Neuronal stem cell (in vitro differentiated cells): ENCODE results near the gene AANAT.

Experiments used
- DNase-seq: peaks from one replicate; pipeline ENCODE4 v3.0.0-alpha.2; 2013; ENCODE audit warnings: low spot score
- H2AFZ ChIP-seq: one replicate; pipeline ENCODE4 v1.6.1; 2013; ENCODE audit warnings: mild to moderate bottlenecking, low read length, inconsistent platforms
- H2AK5ac ChIP-seq: 2 replicates; pipeline ENCODE4 v1.6.1; 2013; ENCODE audit warnings: low read depth, mild to moderate bottlenecking, inconsistent platforms, low read length, moderate library complexity, mixed read lengths
- H2BK120ac ChIP-seq: 2 replicates; pipeline ENCODE4 v1.6.1; 2013; ENCODE audit warnings: low read depth, mild to moderate bottlenecking, inconsistent platforms, low read length, moderate library complexity, mixed read lengths
- H2BK12ac ChIP-seq: one replicate; pipeline ENCODE4 v1.6.1; 2013; ENCODE audit warnings: low read length, inconsistent platforms
- H2BK15ac ChIP-seq: 2 replicates; pipeline ENCODE4 v1.6.1; 2013; ENCODE audit warnings: mild to moderate bottlenecking, low read length, inconsistent platforms, mixed read lengths
- H2BK5ac ChIP-seq: one replicate; pipeline ENCODE4 v1.6.1; 2013; ENCODE audit warnings: inconsistent platforms, mild to moderate bottlenecking, low read length, moderate library complexity
- H3K14ac ChIP-seq: one replicate; pipeline ENCODE4 v1.6.1; 2013; ENCODE audit warnings: low read length, inconsistent platforms
- H3K18ac ChIP-seq: 2 replicates; pipeline ENCODE4 v1.6.1; 2013; ENCODE audit warnings: low read length, inconsistent platforms
- H3K23ac ChIP-seq: 2 replicates; pipeline ENCODE4 v1.6.1; 2013; ENCODE audit warnings: low read depth, mild to moderate bottlenecking, mixed read lengths, low read length, inconsistent platforms; ENCODE audit not compliant: poor library complexity
- H3K27ac ChIP-seq: replicated peaks from 3 replicates; pipeline ENCODE4 v1.5.1; 2013; ENCODE audit warnings: low read length, inconsistent platforms
- H3K27me3 ChIP-seq, 3 experiments: 2 replicates each; pipeline ENCODE4 v1.6.1; 2013; ENCODE audit warnings: low read length in 3 of 3, mild to moderate bottlenecking in 2 of 3, inconsistent platforms in 1 of 3, low read depth in 1 of 3, mixed read lengths in 1 of 3, moderate library complexity in 1 of 3; ENCODE audit not compliant: control insufficient read depth in 3 of 3, insufficient read depth in 3 of 3
- H3K36me3 ChIP-seq, 2 donors: replicated peaks in 1 of 2; 2 replicates each; pipeline ENCODE4 v1.6.1; 2013; ENCODE audit warnings: low read length in 2 of 2; ENCODE audit not compliant: control insufficient read depth in 2 of 2, insufficient read depth in 2 of 2
- H3K4ac ChIP-seq: 2 replicates; pipeline ENCODE4 v1.6.1; 2013; ENCODE audit warnings: inconsistent platforms, mild to moderate bottlenecking, low read length, moderate library complexity
- H3K4me1 ChIP-seq, 2 donors: 1 replicate in 1 of 2; 2 replicates in 1 of 2; pipeline ENCODE4 v1.6.1; 2013; ENCODE audit warnings: low read length in 2 of 2, low read depth in 1 of 2; ENCODE audit not compliant: control insufficient read depth in 2 of 2, insufficient read depth in 1 of 2
- H3K4me2 ChIP-seq: one replicate; pipeline ENCODE4 v1.6.1; 2013; ENCODE audit warnings: mild to moderate bottlenecking, low read length, inconsistent platforms; ENCODE audit not compliant: insufficient read depth, poor library complexity, severe bottlenecking
- H3K4me3 ChIP-seq, 2 donors: 2 replicates each; pipeline ENCODE4 v1.5.1; 2013; ENCODE audit warnings: low read length in 2 of 2, mild to moderate bottlenecking in 2 of 2, inconsistent platforms in 1 of 2, moderate library complexity in 1 of 2
- H3K79me1 ChIP-seq: one replicate; pipeline ENCODE4 v1.6.1; 2013; ENCODE audit warnings: low read depth, mild to moderate bottlenecking, inconsistent platforms, low read length, moderate library complexity
- H3K9ac ChIP-seq: one replicate; pipeline ENCODE4 v1.6.1; 2013; ENCODE audit warnings: mild to moderate bottlenecking, low read depth, low read length, inconsistent platforms; ENCODE audit not compliant: poor library complexity
- H3K9me3 ChIP-seq, 2 donors: replicated peaks in 1 of 2; 2 replicates each; pipeline versions ENCODE3 to v1.6.1; 2013; ENCODE audit warnings: low read length in 2 of 2, mild to moderate bottlenecking in 2 of 2, inconsistent platforms in 1 of 2, low read depth in 1 of 2, mixed read lengths in 1 of 2, moderate library complexity in 1 of 2; ENCODE audit not compliant: control insufficient read depth in 2 of 2, insufficient read depth in 1 of 2
- H4K8ac ChIP-seq: one replicate; pipeline ENCODE4 v1.6.1; 2013; ENCODE audit warnings: low read depth, mild to moderate bottlenecking, inconsistent platforms, low read length, moderate library complexity
- H4K91ac ChIP-seq: one replicate; pipeline ENCODE4 v1.6.1; 2013; ENCODE audit warnings: low read length, low read depth, mild to moderate bottlenecking, inconsistent platforms; ENCODE audit not compliant: poor library complexity
- WGBS, 2 donors: extraction: QIAGEN DNeasy Blood & Tissue Kit; methylation state at CpG; one replicate each; pipeline ENCODE4 v1.1.7; 2013; ENCODE audit warnings: missing lambda C conversion rate in 2 of 2, mixed read lengths in 1 of 2; ENCODE audit not compliant: insufficient read length in 2 of 2, insufficient replicate concordance in 1 of 2; ENCODE audit errors: extremely low coverage in 2 of 2; 5-methylcytosine and 5-hydroxymethylcytosine counted together

Gene AANAT

DNA sequence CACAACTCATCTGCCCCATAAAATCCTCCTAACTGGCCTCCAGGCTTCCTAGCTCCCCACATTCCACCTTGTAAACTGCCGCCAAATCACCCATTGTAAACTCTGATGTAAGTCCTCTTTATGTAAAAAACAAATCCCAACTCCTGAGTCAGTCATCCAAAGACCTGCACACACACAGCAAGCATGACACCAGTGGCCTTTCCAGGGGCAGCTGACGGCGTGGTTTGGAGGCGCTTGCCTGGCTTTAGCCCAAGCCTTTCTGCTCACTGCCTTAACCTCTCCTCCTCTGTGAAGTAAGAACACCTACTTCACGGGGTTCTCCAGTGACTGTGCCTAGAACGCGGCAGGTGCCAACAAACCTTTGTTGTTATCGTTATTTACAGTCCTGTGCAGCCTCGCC, 28.5 kb upstream of the AANAT start:
- Histone ChIP-seq H3K9me3 (no peaks in the 10 kb centered on the region), H2AK5ac (no peak overlapping the region), H3K27me3 (no peaks in the 10 kb centered on the region), H2BK12ac (no peak overlapping the region), H2AFZ (no peak overlapping the region), H3K4me1 (peaks cover 10 to 31% of the 10 kb centered on the region in 2 donors), H3K36me3 (peaks cover 3 to 21% of the 10 kb centered on the region in 2 donors), H3K79me1 (peaks cover 2% of the 10 kb centered on the region), H3K9ac (no peak overlapping the region), H4K91ac (no peak overlapping the region), H3K23ac (no peak overlapping the region), H3K4me2 (no peak overlapping the region), H3K4ac (no peak overlapping the region), H2BK120ac (no peak overlapping the region), H2BK15ac (no peak overlapping the region), H3K27ac (no peak overlapping the region), H4K8ac (no peak overlapping the region), H2BK5ac (no peak overlapping the region), H3K18ac (no peak overlapping the region), H3K4me3 (no peak overlapping the region), H3K14ac (no peak overlapping the region)
- no CpG with 5 or more reads among the region's 9 CpGs for WGBS, 2 donors
- DNase-seq, result no peak

DNA sequence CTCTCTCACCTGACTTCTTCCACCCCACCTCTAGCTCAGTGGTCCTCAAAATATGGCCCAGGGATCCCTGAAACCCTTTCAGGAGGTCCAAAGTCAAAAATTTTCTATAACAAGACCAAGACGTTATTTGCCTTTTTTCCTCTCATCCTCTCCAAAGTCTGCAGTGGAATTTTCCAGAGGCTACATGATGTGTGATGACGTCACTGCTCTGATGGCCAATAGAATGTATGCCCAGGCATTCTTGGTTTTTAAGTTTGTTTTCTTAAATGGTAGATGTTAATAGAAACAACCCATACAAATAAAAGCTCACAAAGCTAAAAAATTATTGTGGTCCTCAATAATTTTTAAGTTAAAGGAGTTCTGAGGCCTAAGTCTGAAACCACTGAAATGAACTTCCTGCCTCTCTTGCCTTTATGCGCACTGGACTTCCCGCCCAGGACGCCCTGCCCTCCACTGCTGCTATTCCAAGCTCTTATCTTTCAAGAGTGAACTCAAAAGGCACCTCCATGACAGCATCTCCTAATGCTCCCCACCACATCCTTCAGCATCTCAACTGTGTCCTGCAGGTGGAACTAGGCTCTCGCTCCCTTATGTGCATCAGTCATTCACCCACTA, 28.0 kb upstream of the AANAT start:
- no CpG with 5 or more reads among the region's 6 CpGs for WGBS, 2 donors
- H3K9me3 ChIP-seq, result no peaks in the 10 kb centered on the region

DNA sequence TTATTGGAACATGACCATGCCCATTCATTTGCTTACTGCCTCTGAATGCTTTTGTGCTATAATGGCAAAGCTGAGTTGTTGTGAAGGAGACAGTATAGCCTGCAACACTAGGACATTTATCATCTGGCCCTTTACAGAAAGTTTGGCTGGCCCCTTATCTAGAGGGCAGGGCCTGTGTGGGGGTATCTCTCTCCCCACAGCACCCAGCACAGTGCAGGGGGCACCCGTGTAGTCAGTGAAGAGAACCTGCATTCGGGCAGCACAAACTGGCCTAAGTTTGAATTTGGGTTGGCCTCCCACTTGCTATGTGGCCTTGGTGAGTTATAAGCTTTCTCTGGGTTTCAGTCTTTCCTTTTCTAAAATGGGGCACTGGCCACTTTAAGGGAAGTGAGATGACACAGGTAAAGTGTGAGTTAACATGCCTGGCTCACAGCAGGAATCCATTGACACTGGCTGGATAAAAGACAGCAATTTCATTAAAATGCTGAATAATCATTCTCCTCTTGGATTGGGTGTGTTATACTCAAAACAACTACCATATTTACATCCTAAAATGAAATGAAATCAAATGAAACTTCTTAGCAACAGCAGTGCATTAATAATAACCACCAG, 26.5 kb upstream of the AANAT start:
- H2BK12ac ChIP-seq, result no peak overlapping the region
- H3K9ac ChIP-seq, result no peak overlapping the region
- no peak overlapping the region for H3K18ac ChIP-seq
- no peak overlapping the region for H2BK120ac ChIP-seq
- no peak overlapping the region for H2BK5ac ChIP-seq
- H3K23ac ChIP-seq, result no peak overlapping the region
- peaks cover 2 to 9% of the 10 kb centered on the region in 2 donors for H3K36me3 ChIP-seq
- no peak overlapping the region for H2AK5ac ChIP-seq
- H3K9me3 ChIP-seq, result no peaks in the 10 kb centered on the region
- no peak overlapping the region for H4K91ac ChIP-seq
- no peak overlapping the region for H3K4me3 ChIP-seq
- no peak overlapping the region for H3K4me2 ChIP-seq
- H4K8ac ChIP-seq, result no peak overlapping the region
- H2BK15ac ChIP-seq, result no peak overlapping the region
- WGBS, 2 donors, result no CpG with 5 or more reads among the region's 2 CpGs
- peaks cover 13 to 48% of the 10 kb centered on the region in 2 donors for H3K4me1 ChIP-seq
- H3K4ac ChIP-seq, result no peak overlapping the region
- no peak overlapping the region for H3K14ac ChIP-seq
- peaks cover 2% of the 10 kb centered on the region for H3K79me1 ChIP-seq
- H3K27ac ChIP-seq, result no peak overlapping the region
- no peaks in the 10 kb centered on the region for H3K27me3 ChIP-seq
- no peak for DNase-seq
- no peak overlapping the region for H2AFZ ChIP-seq

More for the DNA sequence above, 28.0 kb upstream of the AANAT start:
- no peak overlapping the region for H3K23ac ChIP-seq
- no peak overlapping the region for H2BK15ac ChIP-seq
- H2AFZ ChIP-seq, result no peak overlapping the region
- H2BK5ac ChIP-seq, result no peak overlapping the region
- H3K36me3 ChIP-seq, result peaks cover 2 to 15% of the 10 kb centered on the region in 2 donors
- peaks cover 2% of the 10 kb centered on the region for H3K79me1 ChIP-seq
- H2AK5ac ChIP-seq, result no peak overlapping the region
- H3K4me1 ChIP-seq, result peaks cover 10 to 34% of the 10 kb centered on the region in 2 donors
- H4K8ac ChIP-seq, result no peak overlapping the region
- no peak overlapping the region for H2BK12ac ChIP-seq
- no peak overlapping the region for H3K14ac ChIP-seq
- no peak overlapping the region for H3K9ac ChIP-seq
- H3K27ac ChIP-seq, result no peak overlapping the region
- no peak overlapping the region for H3K4me2 ChIP-seq
- H3K27me3 ChIP-seq, result no peaks in the 10 kb centered on the region
- H3K4ac ChIP-seq, result no peak overlapping the region
- no peak overlapping the region for H3K18ac ChIP-seq
- DNase-seq, result no peak
- no peak overlapping the region for H4K91ac ChIP-seq
- no peak overlapping the region for H2BK120ac ChIP-seq
- H3K4me3 ChIP-seq, result no peak overlapping the region

DNA sequence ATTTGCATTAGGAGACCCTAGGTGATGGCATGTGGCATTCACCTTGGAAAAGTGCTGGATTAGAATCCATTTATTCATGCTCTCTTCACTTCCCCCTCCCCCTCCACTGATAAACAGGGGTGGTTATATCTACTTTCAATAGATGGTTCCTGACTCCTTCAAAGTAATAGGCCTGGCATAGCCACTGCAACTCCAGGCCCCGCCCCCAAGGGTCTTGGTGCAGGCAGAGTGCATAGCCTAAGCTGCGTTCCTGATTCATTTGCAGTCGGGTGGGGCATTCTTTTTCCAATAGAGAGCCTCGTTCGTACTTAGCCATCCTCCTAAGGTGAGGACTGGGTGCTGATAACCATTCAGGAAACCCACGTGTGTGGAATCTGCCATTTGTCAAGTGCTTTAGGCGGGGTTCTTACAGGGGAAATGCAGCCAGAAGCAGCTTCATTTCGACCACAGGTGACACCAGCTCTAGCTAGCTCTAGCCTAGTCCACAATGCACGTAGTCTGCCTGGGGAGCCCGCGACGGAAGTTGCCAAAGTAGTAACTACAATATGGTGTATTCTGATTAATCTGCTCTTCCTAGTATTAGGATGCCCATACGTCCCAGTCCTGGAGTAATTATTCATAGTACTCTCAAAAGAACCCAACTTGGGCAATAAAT, 25.6 kb upstream of the AANAT start:
- Histone ChIP-seq H3K27me3 (no peaks in the 10 kb centered on the region), H3K36me3 (peaks cover 2 to 9% of the 10 kb centered on the region in 2 donors), H3K4me1 (peaks cover 18 to 58% of the 10 kb centered on the region in 2 donors), H2BK15ac (no peak overlapping the region), H3K4me2 (no peak overlapping the region), H2AK5ac (no peak overlapping the region), H3K23ac (no peak overlapping the region), H2AFZ (no peak overlapping the region), H3K79me1 (peaks cover 2% of the 10 kb centered on the region), H2BK12ac (no peak overlapping the region), H3K18ac (no peak overlapping the region), H3K27ac (no peak overlapping the region), H4K91ac (no peak overlapping the region), H3K14ac (no peak overlapping the region), H2BK5ac (no peak overlapping the region), H2BK120ac (no peak overlapping the region), H3K4me3 (no peak overlapping the region), H3K9ac (no peak overlapping the region), H3K4ac (no peak overlapping the region), H3K9me3 (no peaks in the 10 kb centered on the region), H4K8ac (no peak overlapping the region)
- WGBS, 2 donors, result no CpG with 5 or more reads among the region's 13 CpGs
- no peak for DNase-seq
